ENCODE data around the gene PSEN1. TPM values are rescaled to one million over a fixed set of nuclear protein-coding genes. Genes with fewer than 3 reads are reported as not detected.

PSEN1 gene
- polyA plus RNA-seq (2013, experiment 1 of 2) = 20.8 TPM
- 21.7 TPM for polyA plus RNA-seq (2013, experiment 2 of 2)

- WGBS (ENCODE audit: extremely low coverage, insufficient coverage, low lambda C conversion rate) = no CpG with 5 or more reads among the region's 71 CpGs
- Histone ChIP-seq H3K4me1 (ENCODE audit: control insufficient read depth, low read depth, low read length) (peaks cover 2% of the 10 kb centered on the region), H3K4ac (ENCODE audit: low read depth, low read length) (no peak within 1 kb of the TSS), H2AK5ac (ENCODE audit: low read length) (no peak within 1 kb of the TSS), H4K8ac (ENCODE audit: low read depth, low read length) (no peak within 1 kb of the TSS), H3K79me1 (ENCODE audit: low read length) (peaks cover 11% of the 10 kb centered on the region), H3K27ac (ENCODE audit: low read depth, low read length) (peak within 1 kb of the TSS; percentile 79), H3K56ac (ENCODE audit: low read length) (peak within 1 kb of the TSS; percentile 87), H3K4me2 (ENCODE audit: low read length) (peak within 1 kb of the TSS; percentile 81), H3K18ac (ENCODE audit: low read length) (peak within 1 kb of the TSS; percentile 96), H3K79me2 (ENCODE audit: control insufficient read depth, insufficient read depth, low read length) (peaks cover 13% of the 10 kb centered on the region), H2BK15ac (replicated peaks; ENCODE audit: low read depth) (no peak within 1 kb of the TSS), H2BK5ac (ENCODE audit: low read length) (no peak within 1 kb of the TSS), H4K5ac (ENCODE audit: low read length) (no peak within 1 kb of the TSS), H2BK120ac (ENCODE audit: low read depth, low read length) (no peak within 1 kb of the TSS), H3K9ac (ENCODE audit: low read length) (peak within 1 kb of the TSS; percentile 78), H3K27me3 (ENCODE audit: insufficient read depth, low read length, poor library complexity) (no peaks in the 10 kb centered on the region), H3K36me3 (ENCODE audit: control insufficient read depth, insufficient read depth, low read length) (no peaks in the 10 kb centered on the region), H3K4me3 (ENCODE audit: low read length) (peak within 1 kb of the TSS; percentile 70), H3K23ac (ENCODE audit: low read length) (peak within 1 kb of the TSS; percentile 97)
- peak; percentile 95 for DNase-seq
These were observed at the start of gene PSEN1 for GRCh38 chr14:73136387-73137225. Gene PSEN1 (plus strand): TSS chr14:73136507. CDS start chr14:73148020, 11,513 bp downstream.

GRCh38 chr14:73091044-73091443, 45.3 kb upstream of the PSEN1 start:
- H4K5ac ChIP-seq (ENCODE audit: low read length) = no peak overlapping the region
- H2AK5ac ChIP-seq (ENCODE audit: low read length) = no peak overlapping the region

GRCh38 chr14:73097421-73097820, 38.9 kb upstream of the PSEN1 start:
- H2BK5ac ChIP-seq (ENCODE audit: low read length) = no peak overlapping the region
- no peak overlapping the region for H2BK15ac ChIP-seq (replicated peaks; ENCODE audit: low read depth)
- H4K8ac ChIP-seq (ENCODE audit: low read depth, low read length) = no peak overlapping the region
- H3K27ac ChIP-seq (ENCODE audit: low read depth, low read length) = no peak overlapping the region
- H3K4me3 ChIP-seq (ENCODE audit: low read length) = no peak overlapping the region
- no peak overlapping the region for H3K4me2 ChIP-seq (ENCODE audit: low read length)
- no peak for DNase-seq
- no peaks in the 10 kb centered on the region for H3K79me1 ChIP-seq (ENCODE audit: low read length)
- H4K5ac ChIP-seq (ENCODE audit: low read length) = no peak overlapping the region
- H3K56ac ChIP-seq (ENCODE audit: low read length) = no peak overlapping the region
- no peaks in the 10 kb centered on the region for H3K27me3 ChIP-seq (ENCODE audit: insufficient read depth, low read length, poor library complexity)
- H3K9ac ChIP-seq (ENCODE audit: low read length) = no peak overlapping the region
- peaks cover 3% of the 10 kb centered on the region for H3K36me3 ChIP-seq (ENCODE audit: control insufficient read depth, insufficient read depth, low read length)
- H3K4ac ChIP-seq (ENCODE audit: low read depth, low read length) = no peak overlapping the region
- H3K4me1 ChIP-seq (ENCODE audit: control insufficient read depth, low read depth, low read length) = no peaks in the 10 kb centered on the region
- no peak overlapping the region for H3K23ac ChIP-seq (ENCODE audit: low read length)
- no peak overlapping the region for H3K18ac ChIP-seq (ENCODE audit: low read length)
- H2BK120ac ChIP-seq (ENCODE audit: low read depth, low read length) = no peak overlapping the region
- WGBS (ENCODE audit: extremely low coverage, insufficient coverage, low lambda C conversion rate) = no CpG with 5 or more reads among the region's 11 CpGs
- H3K79me2 ChIP-seq (ENCODE audit: control insufficient read depth, insufficient read depth, low read length) = peaks cover 2% of the 10 kb centered on the region
- H2AK5ac ChIP-seq (ENCODE audit: low read length) = no peak overlapping the region

More at GRCh38 chr14:73091044-73091443, 45.3 kb upstream of the PSEN1 start:
- no peak overlapping the region for H3K56ac ChIP-seq (ENCODE audit: low read length)
- peaks cover 3% of the 10 kb centered on the region for H3K79me1 ChIP-seq (ENCODE audit: low read length)
- no peaks in the 10 kb centered on the region for H3K27me3 ChIP-seq (ENCODE audit: insufficient read depth, low read length, poor library complexity)
- no peak overlapping the region for H3K18ac ChIP-seq (ENCODE audit: low read length)
- no peak overlapping the region for H2BK120ac ChIP-seq (ENCODE audit: low read depth, low read length)
- WGBS (ENCODE audit: extremely low coverage, insufficient coverage, low lambda C conversion rate) = no CpG with 5 or more reads among the region's 2 CpGs
- no peak overlapping the region for H3K4me3 ChIP-seq (ENCODE audit: low read length)
- H3K36me3 ChIP-seq (ENCODE audit: control insufficient read depth, insufficient read depth, low read length) = peaks cover 5% of the 10 kb centered on the region
- H4K8ac ChIP-seq (ENCODE audit: low read depth, low read length) = no peak overlapping the region
- no peak overlapping the region for H3K27ac ChIP-seq (ENCODE audit: low read depth, low read length)
- H3K23ac ChIP-seq (ENCODE audit: low read length) = no peak overlapping the region
- H2BK5ac ChIP-seq (ENCODE audit: low read length) = no peak overlapping the region
- H3K9ac ChIP-seq (ENCODE audit: low read length) = no peak overlapping the region
- H3K79me2 ChIP-seq (ENCODE audit: control insufficient read depth, insufficient read depth, low read length) = peaks cover 6% of the 10 kb centered on the region
- no peak overlapping the region for H3K4me2 ChIP-seq (ENCODE audit: low read length)
- no peak overlapping the region for H3K4ac ChIP-seq (ENCODE audit: low read depth, low read length)
- DNase-seq = no peak
- no peak overlapping the region for H2BK15ac ChIP-seq (replicated peaks; ENCODE audit: low read depth)
- no peaks in the 10 kb centered on the region for H3K4me1 ChIP-seq (ENCODE audit: control insufficient read depth, low read depth, low read length)

- Histone ChIP-seq H2BK120ac (ENCODE audit: low read depth, low read length) (no peak overlapping the region), H2BK15ac (replicated peaks; ENCODE audit: low read depth) (no peak overlapping the region), H3K4ac (ENCODE audit: low read depth, low read length) (no peak overlapping the region), H3K9ac (ENCODE audit: low read length) (no peak overlapping the region), H3K4me3 (ENCODE audit: low read length) (no peak overlapping the region), H3K27ac (ENCODE audit: low read depth, low read length) (no peak overlapping the region), H3K4me1 (ENCODE audit: control insufficient read depth, low read depth, low read length) (no peaks in the 10 kb centered on the region), H3K18ac (ENCODE audit: low read length) (no peak overlapping the region), H3K36me3 (ENCODE audit: control insufficient read depth, insufficient read depth, low read length) (peaks cover 4% of the 10 kb centered on the region), H3K4me2 (ENCODE audit: low read length) (no peak overlapping the region), H2AK5ac (ENCODE audit: low read length) (no peak overlapping the region), H3K56ac (ENCODE audit: low read length) (no peak overlapping the region), H4K8ac (ENCODE audit: low read depth, low read length) (no peak overlapping the region), H3K79me2 (ENCODE audit: control insufficient read depth, insufficient read depth, low read length) (peaks cover 2% of the 10 kb centered on the region), H4K5ac (ENCODE audit: low read length) (no peak overlapping the region), H3K79me1 (ENCODE audit: low read length) (peaks cover 2% of the 10 kb centered on the region), H2BK5ac (ENCODE audit: low read length) (no peak overlapping the region), H3K23ac (ENCODE audit: low read length) (no peak overlapping the region), H3K27me3 (ENCODE audit: insufficient read depth, low read length, poor library complexity) (no peaks in the 10 kb centered on the region)
- no CpG with 5 or more reads among the region's 4 CpGs for WGBS (ENCODE audit: extremely low coverage, insufficient coverage, low lambda C conversion rate)
- no peak for DNase-seq
These were observed 36.0 kb upstream of the PSEN1 start for GRCh38 chr14:73100334-73100733.

GRCh38 chr14:73102806-73103497, 33.4 kb upstream of the PSEN1 start:
- no peak overlapping the region for H4K5ac ChIP-seq (ENCODE audit: low read length)
- no peak overlapping the region for H3K56ac ChIP-seq (ENCODE audit: low read length)
- no peak overlapping the region for H2AK5ac ChIP-seq (ENCODE audit: low read length)
- no peak overlapping the region for H3K4ac ChIP-seq (ENCODE audit: low read depth, low read length)
- H3K27me3 ChIP-seq (ENCODE audit: insufficient read depth, low read length, poor library complexity) = no peaks in the 10 kb centered on the region
- H2BK15ac ChIP-seq (replicated peaks; ENCODE audit: low read depth) = no peak overlapping the region
- no peak overlapping the region for H3K4me3 ChIP-seq (ENCODE audit: low read length)
- H3K4me2 ChIP-seq (ENCODE audit: low read length) = no peak overlapping the region
- peaks cover 1% of the 10 kb centered on the region for H3K79me2 ChIP-seq (ENCODE audit: control insufficient read depth, insufficient read depth, low read length)
- H3K4me1 ChIP-seq (ENCODE audit: control insufficient read depth, low read depth, low read length) = no peaks in the 10 kb centered on the region
- H3K18ac ChIP-seq (ENCODE audit: low read length) = no peak overlapping the region
- no peak overlapping the region for H3K23ac ChIP-seq (ENCODE audit: low read length)
- H2BK5ac ChIP-seq (ENCODE audit: low read length) = no peak overlapping the region
- no peak overlapping the region for H2BK120ac ChIP-seq (ENCODE audit: low read depth, low read length)
- no peak overlapping the region for H4K8ac ChIP-seq (ENCODE audit: low read depth, low read length)
- 100% methylated on average over 14 of the region's 27 CpGs for WGBS (ENCODE audit: extremely low coverage, insufficient coverage, low lambda C conversion rate)
- H3K36me3 ChIP-seq (ENCODE audit: control insufficient read depth, insufficient read depth, low read length) = peaks cover 2% of the 10 kb centered on the region
- no peak for DNase-seq
- no peak overlapping the region for H3K9ac ChIP-seq (ENCODE audit: low read length)
- H3K79me1 ChIP-seq (ENCODE audit: low read length) = peaks cover 2% of the 10 kb centered on the region
- H3K27ac ChIP-seq (ENCODE audit: low read depth, low read length) = no peak overlapping the region
